GM12864 (cell line): Measurements from ENCODE around the gene PLOD3.

Experiments used
- DNase-seq: peaks from one replicate; pipeline ENCODE4 v3.0.0-alpha.2; 2011; ENCODE audit warnings: low read depth
- H3K4me3 ChIP-seq: 2 replicates; pipeline ENCODE4 v1.5.1; 2011; ENCODE audit warnings: mild to moderate bottlenecking, low read depth, low read length, control low read depth
- TF ChIP-seq, protein P1 (sequence below): IDR thresholded peaks from 2 replicates; pipeline ENCODE4 v1.5.1; 2011; ENCODE audit warnings: low read depth, mild to moderate bottlenecking, moderate library complexity, low read length, control low read depth, inconsistent platforms; ENCODE audit errors: missing control alignments

PLOD3 gene

GRCh38 chr7:101162551-101163278, 54.7 kb downstream of the PLOD3 start:
- DNase-seq: no peak
- peak overlapping the region; percentile 45 for H3K4me3 ChIP-seq
- TF ChIP-seq, protein P1, sequence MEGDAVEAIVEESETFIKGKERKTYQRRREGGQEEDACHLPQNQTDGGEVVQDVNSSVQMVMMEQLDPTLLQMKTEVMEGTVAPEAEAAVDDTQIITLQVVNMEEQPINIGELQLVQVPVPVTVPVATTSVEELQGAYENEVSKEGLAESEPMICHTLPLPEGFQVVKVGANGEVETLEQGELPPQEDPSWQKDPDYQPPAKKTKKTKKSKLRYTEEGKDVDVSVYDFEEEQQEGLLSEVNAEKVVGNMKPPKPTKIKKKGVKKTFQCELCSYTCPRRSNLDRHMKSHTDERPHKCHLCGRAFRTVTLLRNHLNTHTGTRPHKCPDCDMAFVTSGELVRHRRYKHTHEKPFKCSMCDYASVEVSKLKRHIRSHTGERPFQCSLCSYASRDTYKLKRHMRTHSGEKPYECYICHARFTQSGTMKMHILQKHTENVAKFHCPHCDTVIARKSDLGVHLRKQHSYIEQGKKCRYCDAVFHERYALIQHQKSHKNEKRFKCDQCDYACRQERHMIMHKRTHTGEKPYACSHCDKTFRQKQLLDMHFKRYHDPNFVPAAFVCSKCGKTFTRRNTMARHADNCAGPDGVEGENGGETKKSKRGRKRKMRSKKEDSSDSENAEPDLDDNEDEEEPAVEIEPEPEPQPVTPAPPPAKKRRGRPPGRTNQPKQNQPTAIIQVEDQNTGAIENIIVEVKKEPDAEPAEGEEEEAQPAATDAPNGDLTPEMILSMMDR: no peak

DNA sequence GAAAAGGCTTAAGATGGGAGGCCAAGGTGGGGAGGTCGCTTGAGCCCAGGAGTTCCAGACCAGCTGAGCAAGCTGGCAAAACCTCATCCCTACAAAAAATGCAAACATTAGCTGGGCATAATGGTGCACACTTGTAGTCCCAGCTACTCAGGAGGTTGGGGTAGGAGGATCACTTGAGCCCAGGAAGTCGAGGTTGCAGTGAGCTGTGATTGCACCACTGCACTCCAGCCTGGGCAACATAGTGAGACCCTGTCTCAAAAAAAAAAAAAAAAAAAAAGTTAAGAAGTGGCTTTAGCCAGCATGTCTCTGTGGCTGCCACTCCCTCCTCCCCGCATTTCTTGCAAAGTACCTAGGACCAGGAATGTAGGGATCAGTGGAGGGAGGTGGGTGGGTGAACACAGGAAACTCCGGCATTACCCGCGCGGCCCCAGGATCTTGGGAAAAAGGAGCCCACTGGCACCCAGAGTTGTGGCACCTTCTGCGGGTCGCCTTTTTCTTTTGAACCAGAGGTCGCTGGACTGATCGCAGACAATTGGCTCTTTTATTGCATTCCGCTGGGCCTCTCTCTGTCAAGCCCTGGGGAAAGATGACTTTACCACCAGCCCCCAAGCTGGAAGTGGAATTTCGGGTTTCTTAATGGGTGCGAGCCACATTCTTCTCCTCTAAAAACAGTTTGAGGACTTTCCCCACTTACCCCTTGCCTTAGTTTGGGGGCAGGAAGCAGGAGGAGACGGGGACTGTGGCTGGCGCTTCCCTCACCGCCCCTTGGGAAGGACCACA, 55.5 kb downstream of the PLOD3 start:
- H3K4me3 ChIP-seq: no peak overlapping the region

GRCh38 chr7:101160910-101161309, 56.5 kb downstream of the PLOD3 start:
- DNase-seq: no peak
- TF ChIP-seq, protein P1: no peak
- no peak overlapping the region for H3K4me3 ChIP-seq

More for the DNA sequence above, 55.5 kb downstream of the PLOD3 start:
- no peak for DNase-seq
- TF ChIP-seq, protein P1: no peak

GRCh38 chr7:101159696-101160674, 57.4 kb downstream of the PLOD3 start:
- TF ChIP-seq, protein P1: no peak
- DNase-seq: no peak
- H3K4me3 ChIP-seq: no peak overlapping the region

GRCh38 chr7:101156866-101157589, 60.4 kb downstream of the PLOD3 start:
- no peak for DNase-seq
- TF ChIP-seq, protein P1: no peak

GRCh38 chr7:101156277-101156676, 61.1 kb downstream of the PLOD3 start:
- no peak for DNase-seq
- TF ChIP-seq, protein P1: no peak
- H3K4me3 ChIP-seq: no peak overlapping the region

More at GRCh38 chr7:101156866-101157589, 60.4 kb downstream of the PLOD3 start:
- H3K4me3 ChIP-seq: no peak overlapping the region
